Nephron (organoid): ENCODE measurements around the gene TSC22D2.

Experiments
- H3K27ac Mint-ChIP-seq, 3 experiments: 2 replicates each; pipeline ENCODE4 v1.8.0; 2020; ENCODE audit warnings: mixed read lengths in 3 of 3, mild to moderate bottlenecking in 2 of 3, moderate library complexity in 1 of 3
- H3K27me3 Mint-ChIP-seq: 2 replicates; pipeline ENCODE4 v1.8.0; 2021; ENCODE audit warnings: low read depth, mild to moderate bottlenecking, moderate library complexity, mixed read lengths
- H3K36me3 Mint-ChIP-seq: 2 replicates; pipeline ENCODE4 v1.8.0; 2020; ENCODE audit warnings: low read depth, mixed read lengths
- H3K4me1 Mint-ChIP-seq: 2 replicates; pipeline ENCODE4 v1.8.0; 2020; ENCODE audit warnings: mixed read lengths
- H3K4me3 Mint-ChIP-seq, 3 experiments: 2 replicates each; pipeline ENCODE4 v1.8.0; 2020; ENCODE audit warnings: mild to moderate bottlenecking in 3 of 3, mixed read lengths in 3 of 3, moderate library complexity in 2 of 3
- H3K9me3 Mint-ChIP-seq: 2 replicates; pipeline ENCODE4 v1.8.0; 2020; ENCODE audit warnings: mixed read lengths
- TF ChIP-seq, protein P1 (sequence below), 3 experiments: fragments of 200-600 bp; sonication (generic); IDR thresholded peaks; one replicate each; pipeline ENCODE4 v1.5.0; 2021; ENCODE audit warnings: antibody characterized with exemption in 3 of 3; ENCODE audit not compliant: unreplicated experiment in 3 of 3

Gene TSC22D2

DNA sequence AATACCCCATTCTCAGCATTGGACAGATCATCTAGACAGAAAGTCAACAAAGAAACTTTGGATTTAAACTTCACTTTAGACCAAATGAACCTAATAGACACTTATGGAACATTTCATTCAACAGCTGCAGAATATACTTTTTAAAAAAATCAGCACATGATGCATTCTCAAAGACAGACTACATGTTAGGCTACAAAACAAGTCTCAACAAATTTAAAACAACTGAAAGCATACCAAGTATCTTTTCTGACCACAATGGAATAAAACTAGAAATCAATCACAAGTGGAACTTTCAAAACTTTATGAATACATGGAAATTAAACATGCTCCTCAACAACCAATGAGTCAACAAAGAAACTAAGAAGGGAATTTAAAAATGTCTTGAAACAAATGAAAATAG lies 100.3 kb downstream of the TSC22D2 start:
- Mint-ChIP-seq H3K36me3 (no peaks in the 10 kb centered on the region), H3K27me3 (no peaks in the 10 kb centered on the region), H3K9me3 (peaks cover 6% of the 10 kb centered on the region), H3K27ac (no peak overlapping the region), H3K4me1 (no peaks in the 10 kb centered on the region), H3K4me3 (no peak overlapping the region)
- TF ChIP-seq, protein P1, sequence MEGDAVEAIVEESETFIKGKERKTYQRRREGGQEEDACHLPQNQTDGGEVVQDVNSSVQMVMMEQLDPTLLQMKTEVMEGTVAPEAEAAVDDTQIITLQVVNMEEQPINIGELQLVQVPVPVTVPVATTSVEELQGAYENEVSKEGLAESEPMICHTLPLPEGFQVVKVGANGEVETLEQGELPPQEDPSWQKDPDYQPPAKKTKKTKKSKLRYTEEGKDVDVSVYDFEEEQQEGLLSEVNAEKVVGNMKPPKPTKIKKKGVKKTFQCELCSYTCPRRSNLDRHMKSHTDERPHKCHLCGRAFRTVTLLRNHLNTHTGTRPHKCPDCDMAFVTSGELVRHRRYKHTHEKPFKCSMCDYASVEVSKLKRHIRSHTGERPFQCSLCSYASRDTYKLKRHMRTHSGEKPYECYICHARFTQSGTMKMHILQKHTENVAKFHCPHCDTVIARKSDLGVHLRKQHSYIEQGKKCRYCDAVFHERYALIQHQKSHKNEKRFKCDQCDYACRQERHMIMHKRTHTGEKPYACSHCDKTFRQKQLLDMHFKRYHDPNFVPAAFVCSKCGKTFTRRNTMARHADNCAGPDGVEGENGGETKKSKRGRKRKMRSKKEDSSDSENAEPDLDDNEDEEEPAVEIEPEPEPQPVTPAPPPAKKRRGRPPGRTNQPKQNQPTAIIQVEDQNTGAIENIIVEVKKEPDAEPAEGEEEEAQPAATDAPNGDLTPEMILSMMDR (IDR thresholded peaks at IDR 0.05; ENCODE audit: unreplicated experiment in 3 of 3), result no peak

DNA sequence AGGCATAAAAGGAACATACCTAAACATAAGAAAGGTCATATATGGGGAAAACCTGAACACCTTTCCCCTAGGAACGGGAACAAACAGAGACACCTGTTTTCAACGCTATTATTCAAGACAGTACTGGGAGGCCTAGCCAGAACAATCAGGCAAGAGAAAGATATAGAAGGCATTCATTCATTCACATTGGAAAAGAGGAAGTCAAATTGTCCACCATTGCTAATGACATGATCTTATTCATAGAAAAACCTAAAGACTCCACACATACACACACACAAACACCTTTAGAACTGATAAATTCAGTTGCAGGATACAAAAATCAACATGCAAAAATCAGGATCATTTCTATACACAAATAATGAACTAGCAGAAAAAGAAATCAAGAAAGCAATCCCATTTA lies 101.7 kb downstream of the TSC22D2 start:
- Mint-ChIP-seq H3K27ac (no peak overlapping the region), H3K4me3 (no peak overlapping the region), H3K27me3 (no peaks in the 10 kb centered on the region), H3K36me3 (no peaks in the 10 kb centered on the region), H3K4me1 (no peaks in the 10 kb centered on the region), H3K9me3 (peaks cover 6% of the 10 kb centered on the region)
- TF ChIP-seq, protein P1 (IDR thresholded peaks at IDR 0.05; ENCODE audit: unreplicated experiment in 3 of 3), result no peak

DNA sequence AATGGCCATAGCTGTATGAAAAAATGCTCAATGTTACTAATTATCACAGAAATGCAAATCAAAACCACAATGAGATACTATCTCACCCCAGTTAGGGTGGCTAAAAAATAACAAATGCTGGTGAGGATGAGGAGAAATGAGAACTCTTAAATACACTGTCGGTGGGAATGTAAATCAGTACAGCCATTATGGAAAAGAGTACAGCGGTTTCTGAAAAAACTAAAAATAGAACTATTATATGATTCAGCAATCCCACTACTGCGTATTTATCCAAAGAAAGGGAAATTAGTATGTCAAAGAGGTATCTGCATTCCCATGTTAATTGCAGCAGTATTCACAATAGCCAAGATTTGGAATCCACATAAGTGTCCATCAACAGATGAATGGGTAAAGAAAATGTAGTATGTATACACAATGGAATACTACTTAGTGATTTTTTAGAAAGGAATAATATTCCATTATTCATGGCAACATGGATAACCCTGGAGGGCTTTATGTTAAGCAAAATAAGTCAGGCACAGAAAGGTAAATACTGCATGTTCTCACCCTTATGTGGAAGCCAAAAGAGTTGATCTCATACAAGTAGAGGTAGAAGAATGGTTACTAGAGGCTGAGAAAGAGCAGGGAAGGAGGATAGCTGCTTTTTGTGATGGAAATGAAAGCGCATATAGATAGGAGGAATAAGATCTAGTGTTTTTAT lies 103.2 kb downstream of the TSC22D2 start:
- Mint-ChIP-seq H3K36me3 (no peaks in the 10 kb centered on the region), H3K27ac (no peak overlapping the region), H3K4me1 (no peaks in the 10 kb centered on the region), H3K9me3 (peaks cover 9% of the 10 kb centered on the region), H3K4me3 (no peak overlapping the region), H3K27me3 (no peaks in the 10 kb centered on the region)
- TF ChIP-seq, protein P1 (IDR thresholded peaks at IDR 0.05; ENCODE audit: unreplicated experiment in 3 of 3), result no peak

DNA sequence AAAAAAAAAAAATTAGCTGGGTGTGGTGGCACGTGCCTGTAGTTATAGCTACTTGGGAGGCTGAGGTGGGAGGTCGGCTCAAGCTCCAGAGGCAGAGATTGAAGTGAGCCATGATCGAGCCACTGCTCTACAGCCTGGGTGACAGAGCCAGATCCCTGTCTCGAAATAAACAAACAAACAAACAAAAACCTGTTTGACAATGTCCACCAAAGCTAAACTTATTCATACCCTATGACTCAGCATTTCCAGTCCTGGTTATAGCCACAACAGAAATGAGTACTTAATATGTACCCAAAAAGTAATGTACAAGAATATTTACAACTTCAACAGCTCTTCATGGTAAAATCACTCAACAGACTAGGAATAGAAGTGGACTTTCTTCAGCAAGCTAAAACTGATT lies 107.1 kb downstream of the TSC22D2 start:
- no peak overlapping the region for H3K4me3 Mint-ChIP-seq
- H3K27me3 Mint-ChIP-seq, result no peaks in the 10 kb centered on the region
- H3K27ac Mint-ChIP-seq, result no peak overlapping the region
- peaks cover 5% of the 10 kb centered on the region for H3K9me3 Mint-ChIP-seq
- H3K4me1 Mint-ChIP-seq, result no peaks in the 10 kb centered on the region
- no peaks in the 10 kb centered on the region for H3K36me3 Mint-ChIP-seq
- TF ChIP-seq, protein P1 (IDR thresholded peaks at IDR 0.05; ENCODE audit: unreplicated experiment in 3 of 3), result no peak
